H9 (cell line): Measurements from ENCODE around the gene SLC9A1. TPM values are rescaled to one million over a fixed set of nuclear protein-coding genes. Genes with fewer than 3 reads are reported as not detected.

Experiments
- DNase-seq: peaks from one replicate; pipeline ENCODE4 v3.0.0-alpha.2; 2017
- H2AFZ ChIP-seq: one replicate; pipeline ENCODE4 v1.6.1; 2013; ENCODE audit warnings: mild to moderate bottlenecking, low read length, control low read depth, moderate library complexity
- H2AK5ac ChIP-seq: 2 replicates; pipeline ENCODE4 v1.6.1; 2013; ENCODE audit warnings: low read length, control low read depth, mixed read lengths; ENCODE audit not compliant: insufficient read length
- H2BK120ac ChIP-seq: one replicate; pipeline ENCODE4 v1.6.1; 2013; ENCODE audit warnings: low read depth, mild to moderate bottlenecking, low read length, control low read depth, inconsistent platforms; ENCODE audit not compliant: poor library complexity, severe bottlenecking
- H2BK12ac ChIP-seq: 2 replicates; pipeline ENCODE4 v1.6.1; 2013; ENCODE audit warnings: low read length, control low read depth, mixed read lengths, low read depth; ENCODE audit not compliant: insufficient read length
- H2BK15ac ChIP-seq: 2 replicates; pipeline ENCODE4 v1.6.1; 2013; ENCODE audit warnings: low read depth, low read length, control low read depth
- H2BK20ac ChIP-seq: one replicate; pipeline ENCODE4 v1.6.1; 2013; ENCODE audit warnings: low read depth, mild to moderate bottlenecking, low read length, control low read depth, inconsistent platforms; ENCODE audit not compliant: poor library complexity, severe bottlenecking
- H2BK5ac ChIP-seq: 2 replicates; pipeline ENCODE4 v1.6.1; 2013; ENCODE audit warnings: low read length, control low read depth, mixed read lengths; ENCODE audit not compliant: insufficient read length
- H3K14ac ChIP-seq: 2 replicates; pipeline ENCODE4 v1.6.1; 2013; ENCODE audit warnings: low read length, control low read depth; ENCODE audit not compliant: insufficient read depth
- H3K18ac ChIP-seq: 2 replicates; pipeline ENCODE4 v1.6.1; 2013; ENCODE audit warnings: low read depth, mild to moderate bottlenecking, mixed read lengths, low read length, control low read depth; ENCODE audit not compliant: insufficient read length
- H3K23ac ChIP-seq: 2 replicates; pipeline ENCODE4 v1.6.1; 2013; ENCODE audit warnings: low read length, control low read depth, mixed read lengths, low read depth; ENCODE audit not compliant: insufficient read length
- H3K23me2 ChIP-seq: 2 replicates; pipeline ENCODE4 v1.6.1; 2013; ENCODE audit warnings: low read depth, mild to moderate bottlenecking, mixed read lengths, low read length, control low read depth; ENCODE audit not compliant: insufficient read length, poor library complexity, severe bottlenecking
- H3K27ac ChIP-seq: 2 replicates; pipeline ENCODE4 v1.5.1; 2013; ENCODE audit warnings: low read length, control low read depth, mixed read lengths, low read depth; ENCODE audit not compliant: insufficient read length
- H3K27me3 ChIP-seq: 2 replicates; pipeline ENCODE4 v1.6.1; 2013; ENCODE audit warnings: low read length, control low read depth, inconsistent platforms; ENCODE audit not compliant: insufficient read depth
- H3K4ac ChIP-seq: 2 replicates; pipeline ENCODE4 v1.6.1; 2013; ENCODE audit warnings: low read depth, mild to moderate bottlenecking, control low read depth, inconsistent platforms, low read length, moderate library complexity
- H3K4me1 ChIP-seq: 2 replicates; pipeline ENCODE4 v1.6.1; 2013; ENCODE audit warnings: low read length, control low read depth, inconsistent platforms; ENCODE audit not compliant: insufficient read depth
- H3K4me2 ChIP-seq: 2 replicates; pipeline ENCODE4 v1.6.1; 2013; ENCODE audit warnings: low read length, control low read depth, mixed read lengths; ENCODE audit not compliant: insufficient read length, insufficient read depth
- H3K56ac ChIP-seq: 2 replicates; pipeline ENCODE4 v1.6.1; 2013; ENCODE audit warnings: low read depth, mild to moderate bottlenecking, mixed read lengths, low read length, control low read depth; ENCODE audit not compliant: insufficient read length
- H3K79me1 ChIP-seq: 2 replicates; pipeline ENCODE4 v1.6.1; 2013; ENCODE audit warnings: low read depth, mild to moderate bottlenecking, moderate library complexity, low read length, control low read depth, inconsistent platforms; ENCODE audit not compliant: insufficient read depth, poor library complexity, severe bottlenecking
- H3K79me2 ChIP-seq: 2 replicates; pipeline ENCODE4 v1.6.1; 2013; ENCODE audit warnings: low read length, control low read depth, inconsistent platforms; ENCODE audit not compliant: insufficient read depth
- H3K9ac ChIP-seq: 2 replicates; pipeline ENCODE4 v1.6.1; 2013; ENCODE audit warnings: low read length, control low read depth, mixed read lengths; ENCODE audit not compliant: insufficient read length; ENCODE audit errors: extremely low read depth
- H3K9me3 ChIP-seq: one replicate; pipeline ENCODE4 v1.6.1; 2013; ENCODE audit warnings: low read depth, low read length, inconsistent platforms; ENCODE audit not compliant: control insufficient read depth
- H3T11ph ChIP-seq: one replicate; pipeline ENCODE4 v1.6.1; 2013; ENCODE audit warnings: mild to moderate bottlenecking, low read length, control low read depth, inconsistent platforms
- H4K20me1 ChIP-seq: one replicate; pipeline ENCODE4 v1.6.1; 2013; ENCODE audit not compliant: control insufficient read depth, insufficient read length, insufficient read depth
- H4K5ac ChIP-seq: 2 replicates; pipeline ENCODE4 v1.6.1; 2013; ENCODE audit warnings: low read depth, mild to moderate bottlenecking, mixed read lengths, low read length, control low read depth; ENCODE audit not compliant: insufficient read length
- H4K8ac ChIP-seq: replicated peaks from 2 replicates; pipeline ENCODE4 v1.6.1; 2013; ENCODE audit warnings: low read length, control low read depth, mixed read lengths, low read depth; ENCODE audit not compliant: insufficient read length
- H4K91ac ChIP-seq: 2 replicates; pipeline ENCODE4 v1.6.1; 2013; ENCODE audit warnings: low read depth, mild to moderate bottlenecking, moderate library complexity, mixed read lengths, low read length, control low read depth; ENCODE audit not compliant: insufficient read length
- H3K27ac Mint-ChIP-seq, 3 experiments: 2 replicates in 2 of 3; 3 replicates in 1 of 3; pipeline ENCODE4 v1.8.0; 2020 to 2021; ENCODE audit warnings: mixed read lengths in 3 of 3, mild to moderate bottlenecking in 1 of 3, moderate library complexity in 1 of 3
- H3K27me3 Mint-ChIP-seq: 2 replicates; pipeline ENCODE4 v1.8.0; 2021; ENCODE audit warnings: low read depth, mild to moderate bottlenecking, moderate library complexity, mixed read lengths
- H3K36me3 Mint-ChIP-seq, 3 experiments: 2 replicates in 2 of 3; 3 replicates in 1 of 3; pipeline ENCODE4 v1.8.0; 2020 to 2021; ENCODE audit warnings: low read depth in 3 of 3, mixed read lengths in 3 of 3; ENCODE audit not compliant: insufficient read depth in 1 of 3
- H3K4me1 Mint-ChIP-seq, 2 experiments: 2 replicates each; pipeline ENCODE4 v1.8.0; 2020; ENCODE audit warnings: mixed read lengths in 2 of 2
- H3K4me3 Mint-ChIP-seq, 2 experiments: 2 replicates in 1 of 2; 3 replicates in 1 of 2; pipeline ENCODE4 v1.8.0; 2020 to 2021; ENCODE audit warnings: mild to moderate bottlenecking in 2 of 2, mixed read lengths in 2 of 2, moderate library complexity in 1 of 2
- H3K9me3 Mint-ChIP-seq, 2 experiments: 2 replicates in 1 of 2; 3 replicates in 1 of 2; pipeline ENCODE4 v1.8.0; 2020; ENCODE audit warnings: mild to moderate bottlenecking in 2 of 2, mixed read lengths in 2 of 2, moderate library complexity in 1 of 2
- WGBS: extraction: QIAGEN DNeasy Blood & Tissue Kit; methylation state at CpG from one replicate; pipeline ENCODE4 v1.1.7; 2013; ENCODE audit warnings: missing lambda C conversion rate, low lambda C conversion rate, mixed read lengths; ENCODE audit not compliant: insufficient read length; ENCODE audit errors: extremely low coverage; 5-methylcytosine and 5-hydroxymethylcytosine counted together
- total RNA-seq: library from RNA; stranded (reverse); gene quantifications from 2 replicates; pipeline ENCODE4 v1.2.1, GENCODE V29; 2021
- TF ChIP-seq, protein P1 (sequence below): fragments of 200-600 bp; sonication (generic); conservative IDR thresholded peaks from 3 replicates; pipeline ENCODE4 v1.8.0; 2021; ENCODE audit warnings: antibody characterized with exemption, mild to moderate bottlenecking

Gene SLC9A1
- total RNA-seq, 1 experiment from 2014 or later: 20.8 TPM

GRCh38 chr1:27092888-27093287, 62.0 kb downstream of the SLC9A1 start:
- H2BK12ac ChIP-seq: no peak overlapping the region
- H3K14ac ChIP-seq: no peak overlapping the region
- no peaks in the 10 kb centered on the region for H3K79me2 ChIP-seq
- no peak overlapping the region for H2BK20ac ChIP-seq
- H3K4me1 ChIP-seq: no peaks in the 10 kb centered on the region
- H3K9me3 ChIP-seq: no peaks in the 10 kb centered on the region
- no peak overlapping the region for H2AFZ ChIP-seq
- H3T11ph ChIP-seq: no peak overlapping the region
- no peak overlapping the region for H3K27ac ChIP-seq
- WGBS: no CpG with 5 or more reads among the region's 3 CpGs
- H3K9ac ChIP-seq: no peak overlapping the region
- H3K56ac ChIP-seq: no peak overlapping the region
- no peak overlapping the region for H3K23ac ChIP-seq
- Mint-ChIP-seq H3K4me1 (peaks cover 0 to 3% of the 10 kb centered on the region in 2 experiments; a peak in 1 of 4 replicates), H3K36me3 (no peaks in the 10 kb centered on the region), H3K9me3 (no peaks in the 10 kb centered on the region), H3K27ac (no peak overlapping the region), H3K4me3 (no peak overlapping the region), H3K27me3 (no peaks in the 10 kb centered on the region; the same call in 1 of the 2 replicates)
- no peak overlapping the region for H4K91ac ChIP-seq
- no peaks in the 10 kb centered on the region for H3K79me1 ChIP-seq
- H4K8ac ChIP-seq: no peak overlapping the region
- no peak overlapping the region for H2BK15ac ChIP-seq
- no peak overlapping the region for H2BK5ac ChIP-seq
- no peak overlapping the region for H2AK5ac ChIP-seq
- no peaks in the 10 kb centered on the region for H4K20me1 ChIP-seq
- no peaks in the 10 kb centered on the region for H3K27me3 ChIP-seq
- no peak overlapping the region for H3K4ac ChIP-seq
- TF ChIP-seq, protein P1, sequence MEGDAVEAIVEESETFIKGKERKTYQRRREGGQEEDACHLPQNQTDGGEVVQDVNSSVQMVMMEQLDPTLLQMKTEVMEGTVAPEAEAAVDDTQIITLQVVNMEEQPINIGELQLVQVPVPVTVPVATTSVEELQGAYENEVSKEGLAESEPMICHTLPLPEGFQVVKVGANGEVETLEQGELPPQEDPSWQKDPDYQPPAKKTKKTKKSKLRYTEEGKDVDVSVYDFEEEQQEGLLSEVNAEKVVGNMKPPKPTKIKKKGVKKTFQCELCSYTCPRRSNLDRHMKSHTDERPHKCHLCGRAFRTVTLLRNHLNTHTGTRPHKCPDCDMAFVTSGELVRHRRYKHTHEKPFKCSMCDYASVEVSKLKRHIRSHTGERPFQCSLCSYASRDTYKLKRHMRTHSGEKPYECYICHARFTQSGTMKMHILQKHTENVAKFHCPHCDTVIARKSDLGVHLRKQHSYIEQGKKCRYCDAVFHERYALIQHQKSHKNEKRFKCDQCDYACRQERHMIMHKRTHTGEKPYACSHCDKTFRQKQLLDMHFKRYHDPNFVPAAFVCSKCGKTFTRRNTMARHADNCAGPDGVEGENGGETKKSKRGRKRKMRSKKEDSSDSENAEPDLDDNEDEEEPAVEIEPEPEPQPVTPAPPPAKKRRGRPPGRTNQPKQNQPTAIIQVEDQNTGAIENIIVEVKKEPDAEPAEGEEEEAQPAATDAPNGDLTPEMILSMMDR: no peak
- H3K4me2 ChIP-seq: no peak overlapping the region
- no peaks in the 10 kb centered on the region for H3K23me2 ChIP-seq
- no peak overlapping the region for H3K18ac ChIP-seq
- no peak for DNase-seq
- H2BK120ac ChIP-seq: no peak overlapping the region
- no peak overlapping the region for H4K5ac ChIP-seq
